ENCODE data around the gene SRGAP3.

The SRGAP3 gene

DNA sequence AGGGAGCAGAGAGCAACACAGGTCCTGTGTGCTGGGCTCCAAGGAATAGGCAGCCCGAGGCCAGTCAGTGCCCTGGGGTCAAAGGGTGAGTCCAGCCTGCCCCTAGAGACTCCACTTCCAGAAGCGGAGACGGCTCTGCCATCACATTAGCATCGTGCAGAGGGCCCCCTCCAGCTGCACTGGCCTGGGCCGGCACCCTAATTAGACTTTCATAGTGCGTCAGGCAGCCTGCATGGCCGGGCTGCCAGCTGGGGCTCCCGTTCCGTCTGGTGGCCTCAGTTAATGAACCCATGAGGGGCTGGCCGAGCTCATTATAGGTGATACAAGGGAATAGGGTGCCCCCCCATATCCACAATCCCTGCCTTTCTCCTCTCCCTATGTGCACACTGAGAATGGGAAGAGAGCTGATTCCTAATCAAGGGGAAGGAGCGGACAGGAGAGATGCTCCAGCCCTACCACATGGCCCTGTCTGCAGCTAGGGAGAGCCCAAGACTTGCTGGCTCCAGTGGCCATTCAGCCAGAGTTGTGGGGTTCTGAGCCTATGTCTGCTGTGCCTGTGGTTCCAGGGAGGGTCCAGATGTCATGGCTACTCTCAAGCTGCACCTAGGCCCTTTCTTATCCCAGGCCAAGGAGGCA lies 128.0 kb downstream of the SRGAP3 start:
- no peaks in the 10 kb centered on the region for H3K27me3 ChIP-seq
- H3K4me1 ChIP-seq (ENCODE audit: control insufficient read depth in 1 of 2, insufficient read depth in 1 of 2, low read depth in 1 of 2, low read length in 1 of 2), result no peaks in the 10 kb centered on the region
- no peak overlapping the region for H3K27ac ChIP-seq
- H3K36me3 ChIP-seq, result no peaks in the 10 kb centered on the region
- H3K4me3 ChIP-seq (ENCODE audit: low read depth in 1 of 2, low read length in 1 of 2), result no peak overlapping the region
- TF ChIP-seq, protein P1, sequence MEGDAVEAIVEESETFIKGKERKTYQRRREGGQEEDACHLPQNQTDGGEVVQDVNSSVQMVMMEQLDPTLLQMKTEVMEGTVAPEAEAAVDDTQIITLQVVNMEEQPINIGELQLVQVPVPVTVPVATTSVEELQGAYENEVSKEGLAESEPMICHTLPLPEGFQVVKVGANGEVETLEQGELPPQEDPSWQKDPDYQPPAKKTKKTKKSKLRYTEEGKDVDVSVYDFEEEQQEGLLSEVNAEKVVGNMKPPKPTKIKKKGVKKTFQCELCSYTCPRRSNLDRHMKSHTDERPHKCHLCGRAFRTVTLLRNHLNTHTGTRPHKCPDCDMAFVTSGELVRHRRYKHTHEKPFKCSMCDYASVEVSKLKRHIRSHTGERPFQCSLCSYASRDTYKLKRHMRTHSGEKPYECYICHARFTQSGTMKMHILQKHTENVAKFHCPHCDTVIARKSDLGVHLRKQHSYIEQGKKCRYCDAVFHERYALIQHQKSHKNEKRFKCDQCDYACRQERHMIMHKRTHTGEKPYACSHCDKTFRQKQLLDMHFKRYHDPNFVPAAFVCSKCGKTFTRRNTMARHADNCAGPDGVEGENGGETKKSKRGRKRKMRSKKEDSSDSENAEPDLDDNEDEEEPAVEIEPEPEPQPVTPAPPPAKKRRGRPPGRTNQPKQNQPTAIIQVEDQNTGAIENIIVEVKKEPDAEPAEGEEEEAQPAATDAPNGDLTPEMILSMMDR (IDR thresholded peaks at IDR 0.05), result no peak
- H3K9me3 ChIP-seq, result no peaks in the 10 kb centered on the region

DNA sequence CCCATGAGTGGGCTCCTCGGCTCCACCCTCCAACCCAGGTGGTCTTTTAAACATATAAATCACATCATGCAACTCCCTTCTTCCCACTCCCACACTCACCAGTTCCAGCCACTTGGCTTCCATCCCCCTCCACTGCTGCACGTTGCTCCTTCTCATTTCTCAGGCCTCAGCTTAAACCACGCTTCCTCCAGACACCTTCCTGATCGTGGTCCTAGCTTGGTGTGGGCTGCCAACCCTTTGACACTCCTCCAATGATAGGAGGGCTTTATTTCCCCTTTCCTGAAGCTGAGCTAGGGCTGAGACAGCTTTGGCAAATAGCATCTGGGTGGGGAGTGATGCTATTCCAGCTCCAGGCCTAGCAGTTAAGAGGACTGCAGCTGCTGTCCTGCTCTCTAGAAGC lies 130.1 kb downstream of the SRGAP3 start:
- Histone ChIP-seq H3K27me3 (no peaks in the 10 kb centered on the region), H3K9me3 (no peaks in the 10 kb centered on the region), H3K36me3 (no peaks in the 10 kb centered on the region), H3K4me3 (ENCODE audit: low read depth in 1 of 2, low read length in 1 of 2) (no peak overlapping the region), H3K4me1 (ENCODE audit: control insufficient read depth in 1 of 2, insufficient read depth in 1 of 2, low read depth in 1 of 2, low read length in 1 of 2) (no peaks in the 10 kb centered on the region), H3K27ac (no peak overlapping the region)
- TF ChIP-seq, protein P1 (IDR thresholded peaks at IDR 0.05), result no peak

DNA sequence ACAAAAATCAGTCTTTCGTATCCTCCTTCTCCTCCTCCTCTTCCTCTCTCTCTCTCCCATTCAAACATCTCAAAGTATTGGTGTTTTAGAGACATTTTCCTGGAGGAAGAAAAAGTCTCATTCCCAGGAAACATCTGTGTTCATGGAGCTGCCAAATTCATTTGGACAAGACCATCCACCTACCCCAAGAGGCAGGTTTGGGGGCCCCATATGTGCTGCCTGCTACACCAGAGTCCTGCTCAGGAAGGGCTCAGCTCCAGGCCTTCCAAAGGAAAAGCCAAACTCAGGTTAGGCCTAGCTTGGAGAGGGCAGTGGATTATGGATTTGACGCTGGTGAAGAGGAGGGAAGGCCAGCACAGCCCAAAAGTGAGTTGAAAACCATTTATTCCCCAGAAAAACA lies 131.2 kb downstream of the SRGAP3 start:
- H3K4me3 ChIP-seq (ENCODE audit: low read depth in 1 of 2, low read length in 1 of 2), result no peak overlapping the region
- H3K27me3 ChIP-seq, result no peaks in the 10 kb centered on the region
- no peaks in the 10 kb centered on the region for H3K9me3 ChIP-seq
- no peaks in the 10 kb centered on the region for H3K4me1 ChIP-seq (ENCODE audit: control insufficient read depth in 1 of 2, insufficient read depth in 1 of 2, low read depth in 1 of 2, low read length in 1 of 2)
- TF ChIP-seq, protein P1 (IDR thresholded peaks at IDR 0.05), result no peak
- no peak overlapping the region for H3K27ac ChIP-seq
- no peaks in the 10 kb centered on the region for H3K36me3 ChIP-seq

DNA sequence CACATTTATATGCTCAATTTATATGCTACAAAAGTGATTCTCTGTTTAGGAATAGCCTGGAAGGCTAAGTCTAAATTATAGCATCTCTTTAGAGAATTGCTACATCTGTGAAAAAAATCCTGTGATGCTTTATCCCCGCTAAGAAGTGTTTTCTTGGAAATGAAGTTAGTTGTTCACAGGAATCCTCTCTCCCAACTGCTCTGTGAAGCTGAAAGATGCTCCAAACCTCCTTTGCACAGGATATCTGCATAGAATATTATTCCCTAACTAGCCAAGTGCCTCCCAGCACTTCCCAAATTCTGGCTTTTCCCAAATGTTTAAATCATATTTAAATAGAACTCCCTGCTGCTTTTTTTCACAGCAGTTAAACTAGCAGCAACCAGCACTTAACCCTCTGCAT lies 132.2 kb downstream of the SRGAP3 start:
- Histone ChIP-seq H3K9me3 (no peaks in the 10 kb centered on the region), H3K27ac (no peak overlapping the region), H3K27me3 (no peaks in the 10 kb centered on the region), H3K36me3 (no peaks in the 10 kb centered on the region), H3K4me3 (ENCODE audit: low read depth in 1 of 2, low read length in 1 of 2) (no peak overlapping the region), H3K4me1 (ENCODE audit: control insufficient read depth in 1 of 2, insufficient read depth in 1 of 2, low read depth in 1 of 2, low read length in 1 of 2) (no peaks in the 10 kb centered on the region)
- TF ChIP-seq, protein P1 (IDR thresholded peaks at IDR 0.05), result no peak

DNA sequence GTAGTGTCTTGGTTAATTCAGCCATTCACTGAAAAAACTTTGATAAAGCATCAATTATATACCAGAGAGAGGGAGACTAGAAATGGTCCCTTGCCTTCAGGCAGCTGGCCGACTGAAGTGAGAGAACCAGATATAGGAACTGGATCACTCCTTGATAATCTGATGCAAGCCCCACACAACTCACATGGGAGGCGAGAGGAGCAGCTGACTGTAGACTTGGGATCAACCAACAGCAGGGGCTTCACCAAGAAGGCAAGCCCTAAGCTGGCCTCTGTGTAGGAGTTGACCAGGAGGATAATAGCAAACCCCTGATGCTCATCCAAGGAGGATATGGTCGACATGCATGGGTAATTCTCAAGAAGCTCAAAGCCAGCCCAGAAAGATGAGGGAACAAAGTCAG lies 133.1 kb downstream of the SRGAP3 start:
- Histone ChIP-seq H3K27me3 (no peaks in the 10 kb centered on the region), H3K4me3 (ENCODE audit: low read depth in 1 of 2, low read length in 1 of 2) (no peak overlapping the region), H3K27ac (no peak overlapping the region), H3K36me3 (no peaks in the 10 kb centered on the region), H3K4me1 (ENCODE audit: control insufficient read depth in 1 of 2, insufficient read depth in 1 of 2, low read depth in 1 of 2, low read length in 1 of 2) (no peaks in the 10 kb centered on the region), H3K9me3 (no peaks in the 10 kb centered on the region)
- TF ChIP-seq, protein P1 (IDR thresholded peaks at IDR 0.05), result no peak
